Keratinocyte (primary cell): ENCODE data around the gene ADGRA1. TPM values are rescaled to one million over a fixed set of nuclear protein-coding genes. Genes with fewer than 3 reads are reported as not detected.

Experiments used
- DNase-seq: peaks from one replicate; pipeline ENCODE4 v3.0.0-alpha.2; 2011; ENCODE audit warnings: low read depth, missing footprints, low spot score
- FAIRE-seq: peaks from 2 replicates; lab custom pipeline; 2011; peaks lifted over from hg19 to GRCh38; lab: Jason Lieb, UNC
- H2AFZ ChIP-seq: 2 replicates; pipeline ENCODE4 v1.6.0; 2012; ENCODE audit warnings: low read length, control low read depth, inconsistent platforms; ENCODE audit not compliant: control insufficient read depth
- H3K27ac ChIP-seq: 2 replicates; pipeline ENCODE4 v1.5.1; 2011; ENCODE audit warnings: low read length; ENCODE audit not compliant: control insufficient read depth, insufficient read depth
- H3K27me3 ChIP-seq: 3 replicates; pipeline ENCODE4 v1.6.0; 2011; ENCODE audit warnings: low read length; ENCODE audit not compliant: control insufficient read depth, insufficient read depth; ENCODE audit errors: extremely low read depth
- H3K36me3 ChIP-seq, 2 experiments: 2 replicates in 1 of 2; 3 replicates in 1 of 2; pipeline ENCODE4 v1.5.1; 2011; ENCODE audit warnings: low read length in 2 of 2, mild to moderate bottlenecking in 1 of 2; ENCODE audit not compliant: control insufficient read depth in 2 of 2, insufficient read depth in 2 of 2; ENCODE audit errors: extremely low read depth in 1 of 2
- H3K4me1 ChIP-seq: 3 replicates; pipeline ENCODE4 v1.5.1; 2011; ENCODE audit warnings: low read length; ENCODE audit not compliant: control insufficient read depth, insufficient read depth; ENCODE audit errors: extremely low read depth
- H3K4me2 ChIP-seq: 3 replicates; pipeline ENCODE4 v1.6.0; 2011; ENCODE audit warnings: low read depth, low read length; ENCODE audit not compliant: control insufficient read depth, insufficient read depth; ENCODE audit errors: extremely low read depth
- H3K4me3 ChIP-seq, 3 experiments: fragments of 200-600 bp in 1 of 3; sonication (generic) in 1 of 3; 2 replicates in 2 of 3; 3 replicates in 1 of 3; pipeline ENCODE4 v1.5.1; 2011 to 2016; ENCODE audit warnings: low read length in 3 of 3, mild to moderate bottlenecking in 3 of 3, control low read depth in 2 of 3, inconsistent platforms in 1 of 3, low read depth in 1 of 3, mixed read lengths in 1 of 3, mixed run types in 1 of 3, moderate library complexity in 1 of 3; ENCODE audit not compliant: control insufficient read depth in 2 of 3, insufficient read depth in 2 of 3; ENCODE audit errors: extremely low read depth in 1 of 3
- H3K79me2 ChIP-seq: 2 replicates; pipeline ENCODE4 v1.6.0; 2012; ENCODE audit warnings: low read length; ENCODE audit not compliant: control insufficient read depth, insufficient read depth
- H3K9ac ChIP-seq: 3 replicates; pipeline ENCODE4 v1.6.0; 2011; ENCODE audit warnings: low read length; ENCODE audit not compliant: control insufficient read depth, insufficient read depth; ENCODE audit errors: extremely low read depth
- H3K9me1 ChIP-seq: 3 replicates; pipeline ENCODE4 v1.6.0; 2011; ENCODE audit warnings: low read length; ENCODE audit not compliant: control insufficient read depth, insufficient read depth; ENCODE audit errors: extremely low read depth
- H3K9me3 ChIP-seq: 2 replicates; pipeline ENCODE4 v1.5.1; 2012; ENCODE audit warnings: low read depth, low read length; ENCODE audit not compliant: control insufficient read depth
- H4K20me1 ChIP-seq: 3 replicates; pipeline ENCODE4 v1.6.0; 2011; ENCODE audit warnings: low read length; ENCODE audit not compliant: control insufficient read depth, insufficient read depth; ENCODE audit errors: extremely low read depth
- EZH2 ChIP-seq: IDR thresholded peaks from one replicate; pipeline ENCODE4 v1.6.1; 2012; ENCODE audit warnings: inconsistent platforms, mild to moderate bottlenecking, low read length, moderate library complexity
- dilution Hi-C: fragments of 300-500 bp; cut with MboI; formaldehyde crosslinking; loops from one replicate; pipeline ENCODE4 v1.7.0; 2020; ENCODE audit warnings: low sequenced_read_pairs; ENCODE audit not compliant: extremely low pct_ligation_motif_present
- polyA plus RNA-seq, 5 experiments: library from polyadenylated mRNA; depleted of rRNA in 3 of 5; stranded (reverse) in 3 of 5; stranded (forward) in 1 of 5; unstranded in 1 of 5; fragments of >200 nt; gene quantifications; 1 replicate in 1 of 5; 2 replicates in 3 of 5; 3 replicates in 1 of 5; pipeline versions ENCODE4 v1.2.1 to v1.2.3, GENCODE V29; 2011 to 2012; ENCODE audit warnings: missing spikeins in 2 of 5, low read depth in 1 of 5, low replicate concordance in 1 of 5
- TF ChIP-seq, protein P1 (sequence below), 3 experiments: IDR thresholded peaks in 1 of 3; conservative IDR thresholded peaks in 1 of 3; optimal IDR thresholded peaks in 1 of 3; 2 replicates in 2 of 3; 3 replicates in 1 of 3; pipeline versions ENCODE3 to v1.5.1; 2011; ENCODE audit warnings: low read length in 3 of 3, mild to moderate bottlenecking in 3 of 3, moderate library complexity in 2 of 3, control low read depth in 1 of 3, inconsistent platforms in 1 of 3; ENCODE audit not compliant: insufficient read depth in 2 of 3; ENCODE audit errors: extremely low read depth in 1 of 3

Gene ADGRA1
- polyA plus RNA-seq, 1 donor (not counting 4 experiments of a cell fraction or from before 2014, with no cell fraction given) = not detected

DNA sequence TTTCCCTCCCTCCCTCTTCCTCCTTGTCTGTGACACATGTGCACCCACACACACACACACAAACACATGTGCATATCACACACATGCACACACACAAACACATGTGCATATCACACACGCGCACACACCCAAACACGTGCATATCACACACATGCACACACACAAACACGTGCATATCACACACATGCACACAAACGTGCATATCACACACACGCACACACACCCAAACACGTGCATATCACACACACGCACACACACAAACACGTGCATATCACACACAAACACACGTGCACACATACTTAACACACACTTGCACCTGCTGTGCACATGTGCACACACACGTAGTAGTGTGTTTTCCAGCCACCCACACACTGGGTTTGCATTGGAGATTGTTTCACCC lies 42.9 kb downstream of the ADGRA1 start:
- Histone ChIP-seq H3K9me1 (no peaks in the 10 kb centered on the region), H3K4me3 (no peak overlapping the region), H3K27me3 (no peaks in the 10 kb centered on the region), H4K20me1 (no peaks in the 10 kb centered on the region), H3K9me3 (peaks cover 7% of the 10 kb centered on the region), H3K9ac (no peak overlapping the region), H3K4me2 (no peak overlapping the region), H3K79me2 (no peaks in the 10 kb centered on the region), H3K27ac (no peak overlapping the region), H3K4me1 (no peaks in the 10 kb centered on the region), H3K36me3 (no peaks in the 10 kb centered on the region), H2AFZ (no peak overlapping the region)
- DNase-seq = no peak
- TF ChIP-seq, protein P1, sequence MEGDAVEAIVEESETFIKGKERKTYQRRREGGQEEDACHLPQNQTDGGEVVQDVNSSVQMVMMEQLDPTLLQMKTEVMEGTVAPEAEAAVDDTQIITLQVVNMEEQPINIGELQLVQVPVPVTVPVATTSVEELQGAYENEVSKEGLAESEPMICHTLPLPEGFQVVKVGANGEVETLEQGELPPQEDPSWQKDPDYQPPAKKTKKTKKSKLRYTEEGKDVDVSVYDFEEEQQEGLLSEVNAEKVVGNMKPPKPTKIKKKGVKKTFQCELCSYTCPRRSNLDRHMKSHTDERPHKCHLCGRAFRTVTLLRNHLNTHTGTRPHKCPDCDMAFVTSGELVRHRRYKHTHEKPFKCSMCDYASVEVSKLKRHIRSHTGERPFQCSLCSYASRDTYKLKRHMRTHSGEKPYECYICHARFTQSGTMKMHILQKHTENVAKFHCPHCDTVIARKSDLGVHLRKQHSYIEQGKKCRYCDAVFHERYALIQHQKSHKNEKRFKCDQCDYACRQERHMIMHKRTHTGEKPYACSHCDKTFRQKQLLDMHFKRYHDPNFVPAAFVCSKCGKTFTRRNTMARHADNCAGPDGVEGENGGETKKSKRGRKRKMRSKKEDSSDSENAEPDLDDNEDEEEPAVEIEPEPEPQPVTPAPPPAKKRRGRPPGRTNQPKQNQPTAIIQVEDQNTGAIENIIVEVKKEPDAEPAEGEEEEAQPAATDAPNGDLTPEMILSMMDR (optimal IDR thresholded peaks at IDR 0.05 in 1 of 3, IDR thresholded peaks at IDR 0.05 in 1 of 3, conservative IDR thresholded peaks at IDR 0.05 in 1 of 3; ENCODE audit: extremely low read depth in 1 of 3, insufficient read depth in 2 of 3, low read length in 3 of 3) = no peak
- no peak for TF ChIP-seq EZH2
- no peak for FAIRE-seq
- dilution Hi-C loops = no loop called here

DNA sequence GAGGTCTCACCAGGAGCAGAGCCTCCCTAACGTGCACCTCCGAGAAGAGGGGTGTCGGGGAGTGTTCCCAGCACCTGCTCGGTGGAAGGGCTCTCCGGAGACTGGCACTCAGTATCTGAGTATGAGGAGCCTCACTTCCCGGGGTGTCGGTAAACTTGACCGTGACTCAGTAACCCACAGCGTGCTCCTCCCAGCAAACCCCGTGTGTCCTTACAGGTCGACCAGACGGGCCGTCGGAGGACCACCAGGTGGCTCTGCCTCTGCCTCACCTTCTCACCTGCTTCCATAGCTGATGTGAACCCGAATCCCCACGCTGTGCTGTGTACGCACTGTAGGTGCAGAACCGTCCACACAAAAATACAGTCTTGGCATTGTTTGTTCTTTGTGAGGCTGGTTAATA lies 43.3 kb downstream of the ADGRA1 start:
- Histone ChIP-seq H3K9ac (no peak overlapping the region), H3K27ac (no peak overlapping the region), H3K27me3 (no peaks in the 10 kb centered on the region), H3K79me2 (no peaks in the 10 kb centered on the region), H3K4me3 (no peak overlapping the region), H3K9me3 (peaks cover 7% of the 10 kb centered on the region), H2AFZ (no peak overlapping the region), H3K4me1 (no peaks in the 10 kb centered on the region), H4K20me1 (no peaks in the 10 kb centered on the region), H3K36me3 (no peaks in the 10 kb centered on the region), H3K4me2 (no peak overlapping the region), H3K9me1 (no peaks in the 10 kb centered on the region)
- TF ChIP-seq, protein P1 (optimal IDR thresholded peaks at IDR 0.05 in 1 of 3, IDR thresholded peaks at IDR 0.05 in 1 of 3, conservative IDR thresholded peaks at IDR 0.05 in 1 of 3; ENCODE audit: extremely low read depth in 1 of 3, insufficient read depth in 2 of 3, low read length in 3 of 3) = no peak
- TF ChIP-seq EZH2 = no peak
- FAIRE-seq = no peak
- DNase-seq = no peak
- dilution Hi-C loops = no loop called here
